Gastroesophageal sphincter (tissue), 3 donors: Measurements from ENCODE around the gene BAG3.

Experiments
- POLR2A ChIP-seq, 2 donors: fragments of 450-650 bp; IDR thresholded peaks; one replicate each; pipeline ENCODE4 v1.6.1; 2017; ENCODE audit warnings: antibody characterized with exemption in 2 of 2, mild to moderate bottlenecking in 2 of 2, moderate library complexity in 1 of 2
- TF ChIP-seq, protein P1 (sequence below), 4 experiments: fragments of 200-600 bp in 2 of 4; fragments of 450-650 bp in 2 of 4; sonication (generic) in 1 of 4; IDR thresholded peaks; one replicate each; pipeline ENCODE4 v1.5.1; 2017 to 2019; ENCODE audit warnings: antibody characterized with exemption in 4 of 4, mild to moderate bottlenecking in 2 of 4, moderate library complexity in 2 of 4

GRCh38 chr10:119663866-119664698 lies 12.9 kb downstream of the BAG3 start:
- TF ChIP-seq, protein P1, sequence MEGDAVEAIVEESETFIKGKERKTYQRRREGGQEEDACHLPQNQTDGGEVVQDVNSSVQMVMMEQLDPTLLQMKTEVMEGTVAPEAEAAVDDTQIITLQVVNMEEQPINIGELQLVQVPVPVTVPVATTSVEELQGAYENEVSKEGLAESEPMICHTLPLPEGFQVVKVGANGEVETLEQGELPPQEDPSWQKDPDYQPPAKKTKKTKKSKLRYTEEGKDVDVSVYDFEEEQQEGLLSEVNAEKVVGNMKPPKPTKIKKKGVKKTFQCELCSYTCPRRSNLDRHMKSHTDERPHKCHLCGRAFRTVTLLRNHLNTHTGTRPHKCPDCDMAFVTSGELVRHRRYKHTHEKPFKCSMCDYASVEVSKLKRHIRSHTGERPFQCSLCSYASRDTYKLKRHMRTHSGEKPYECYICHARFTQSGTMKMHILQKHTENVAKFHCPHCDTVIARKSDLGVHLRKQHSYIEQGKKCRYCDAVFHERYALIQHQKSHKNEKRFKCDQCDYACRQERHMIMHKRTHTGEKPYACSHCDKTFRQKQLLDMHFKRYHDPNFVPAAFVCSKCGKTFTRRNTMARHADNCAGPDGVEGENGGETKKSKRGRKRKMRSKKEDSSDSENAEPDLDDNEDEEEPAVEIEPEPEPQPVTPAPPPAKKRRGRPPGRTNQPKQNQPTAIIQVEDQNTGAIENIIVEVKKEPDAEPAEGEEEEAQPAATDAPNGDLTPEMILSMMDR (IDR thresholded peaks at IDR 0.05): no peak
- no peak for TF ChIP-seq POLR2A (IDR thresholded peaks at IDR 0.05)
